Smooth muscle cell (in vitro differentiated cells): ENCODE measurements around the gene ARV1. TPM values are rescaled to one million over a fixed set of nuclear protein-coding genes. Genes with fewer than 3 reads are reported as not detected.
"Not testable (repeated sequence)": the region's sequence is repeated elsewhere in the genome, so short reads cannot be mapped to it uniquely, and the experiment has no call there.

ENCODE experiments used
- DNase-seq: peaks from one replicate; lab custom pipeline; 2025; ENCODE audit not compliant: unreplicated experiment; lab: John Stamatoyannopoulos, UW
- H2AFZ ChIP-seq: fragments of 200-600 bp; sonication (generic); 2 replicates; pipeline ENCODE4 v1.6.0; 2016; ENCODE audit warnings: antibody characterized with exemption, low read depth, mild to moderate bottlenecking
- H3F3A ChIP-seq: fragments of 200-600 bp; sonication (generic); 2 replicates; pipeline ENCODE4 v1.6.0; 2017; ENCODE audit warnings: antibody characterized with exemption, low read depth
- H3K27ac ChIP-seq: fragments of 200-600 bp; sonication (generic); 2 replicates; pipeline ENCODE4 v1.5.1; 2016; ENCODE audit warnings: low read depth, mild to moderate bottlenecking
- H3K27me3 ChIP-seq: fragments of 200-600 bp; sonication (generic); 2 replicates; pipeline ENCODE4 v1.6.1; 2016; ENCODE audit warnings: low read depth, mild to moderate bottlenecking
- H3K36me3 ChIP-seq: fragments of 200-600 bp; sonication (generic); 2 replicates; pipeline ENCODE4 v1.5.1; 2016; ENCODE audit warnings: low read depth
- H3K4me1 ChIP-seq: fragments of 200-600 bp; sonication (generic); 2 replicates; pipeline ENCODE4 v1.5.1; 2016; ENCODE audit warnings: low read depth
- H3K4me2 ChIP-seq: fragments of 200-600 bp; sonication (generic); 2 replicates; pipeline ENCODE4 v1.6.0; 2016; ENCODE audit warnings: mild to moderate bottlenecking
- H3K4me3 ChIP-seq: fragments of 200-600 bp; sonication (generic); 2 replicates; pipeline ENCODE4 v1.5.1; 2016; ENCODE audit warnings: mild to moderate bottlenecking
- H3K79me2 ChIP-seq: fragments of 200-600 bp; sonication (generic); 2 replicates; pipeline ENCODE4 v1.6.0; 2016; ENCODE audit warnings: low read depth, mild to moderate bottlenecking
- H3K9ac ChIP-seq: fragments of 200-600 bp; sonication (generic); 2 replicates; pipeline ENCODE4 v1.6.0; 2016; ENCODE audit warnings: low read depth
- H3K9me3 ChIP-seq: fragments of 200-600 bp; sonication (generic); replicated peaks from 2 replicates; pipeline ENCODE4 v1.5.1; 2016; ENCODE audit warnings: low read depth
- H4K20me1 ChIP-seq: fragments of 200-600 bp; sonication (generic); 2 replicates; pipeline ENCODE4 v1.6.0; 2016; ENCODE audit warnings: low read depth
- CTCF ChIP-seq: fragments of 200-600 bp; sonication (generic); IDR thresholded peaks from 2 replicates; pipeline ENCODE4 v1.5.1; 2017; ENCODE audit warnings: borderline replicate concordance, mild to moderate bottlenecking, antibody characterized with exemption; ENCODE audit not compliant: insufficient read depth, poor library complexity, severe bottlenecking
- WGBS: methylation state at CpG from one replicate; pipeline ENCODE4 v1.1.7; 2016; ENCODE audit warnings: low lambda C conversion rate; 5-methylcytosine and 5-hydroxymethylcytosine counted together
- microRNA counts: library from miRNA; unstranded; fragments of <30 nt; microRNA quantifications from one replicate; lab custom pipeline; 2016
- polyA plus RNA-seq: library from polyadenylated mRNA; unstranded; fragments of >200 nt; fragmentation: Nextera tagmentation; extraction: Ambion mirVana; gene quantifications from 2 replicates; pipeline ENCODE4 v1.2.1, GENCODE V29; 2016
- total RNA-seq: library from RNA; depleted of rRNA; stranded (reverse); fragments of >200 nt; gene quantifications from 2 replicates; pipeline ENCODE4 v1.2.3, GENCODE V29; 2014

The ARV1 gene
- total and polyA plus RNA-seq, 2 experiments from 2014 or later, result 7.4 to 12.5 TPM

DNA sequence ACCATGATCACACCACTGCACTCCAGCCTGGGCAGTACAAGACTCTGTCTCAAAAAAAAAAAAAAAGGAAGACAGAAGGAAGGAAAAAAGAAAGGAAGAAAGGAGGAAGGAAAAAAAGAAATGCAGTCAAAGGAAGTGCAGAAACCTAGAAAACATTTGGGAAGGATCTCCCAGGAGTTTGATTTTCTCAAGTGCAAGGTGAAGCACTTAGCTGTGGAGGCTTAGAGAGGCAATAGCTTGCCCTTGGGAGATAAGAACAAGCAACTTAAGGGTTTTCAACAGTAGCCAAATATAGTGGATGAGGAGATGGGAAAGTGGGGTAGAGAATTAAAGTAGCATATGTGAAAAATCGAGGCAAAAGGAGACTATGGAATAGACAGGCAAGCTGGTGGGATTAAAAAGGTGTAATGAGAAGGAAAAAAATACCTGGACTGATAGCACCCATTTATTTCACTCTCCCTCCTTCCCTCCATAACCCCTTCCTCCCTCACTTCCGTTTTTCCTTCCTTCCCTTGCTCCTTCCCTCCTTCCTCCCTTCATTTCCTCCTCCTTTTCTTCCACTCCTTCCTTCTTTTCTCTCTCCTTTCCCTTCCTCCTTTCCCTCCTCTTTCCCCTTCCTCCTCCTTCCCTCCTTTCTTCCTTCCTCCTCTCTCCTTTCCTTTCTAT is 68.0 kb downstream of the ARV1 start:
- H3K9ac ChIP-seq, result no peak overlapping the region
- H3K4me1 ChIP-seq, result no peaks in the 10 kb centered on the region
- H3K79me2 ChIP-seq, result no peaks in the 10 kb centered on the region
- no peak overlapping the region for H2AFZ ChIP-seq
- no peak for DNase-seq
- H3K36me3 ChIP-seq, result no peaks in the 10 kb centered on the region
- no peak overlapping the region for H3K4me2 ChIP-seq
- no peaks in the 10 kb centered on the region for H3K9me3 ChIP-seq
- H3F3A ChIP-seq, result no peaks in the 10 kb centered on the region
- H3K27ac ChIP-seq, result no peak overlapping the region
- no peak overlapping the region for H3K4me3 ChIP-seq
- 51% methylated on average over 2 of the region's 2 CpGs for WGBS
- no peak for TF ChIP-seq CTCF
- H4K20me1 ChIP-seq, result no peaks in the 10 kb centered on the region
- H3K27me3 ChIP-seq, result peaks cover 26% of the 10 kb centered on the region

GRCh38 chr1:231047529-231047928 is 68.6 kb downstream of the ARV1 start:
- H3F3A ChIP-seq, H3K36me3 ChIP-seq, DNase-seq, H3K4me3 ChIP-seq, H3K27ac ChIP-seq, H3K79me2 ChIP-seq, H3K4me2 ChIP-seq, H3K9ac ChIP-seq, H4K20me1 ChIP-seq, H3K9me3 ChIP-seq, H2AFZ ChIP-seq, H3K4me1 ChIP-seq: not testable (repeated sequence)
- H3K27me3 ChIP-seq, result peaks cover 26% of the 10 kb centered on the region

GRCh38 chr1:231048419-231048818 is 69.5 kb downstream of the ARV1 start:
- not testable (repeated sequence) for H3K4me3 ChIP-seq, H3K4me1 ChIP-seq, H3K27ac ChIP-seq, H3K9ac ChIP-seq, H3F3A ChIP-seq, H4K20me1 ChIP-seq, H3K4me2 ChIP-seq, H2AFZ ChIP-seq, H3K79me2 ChIP-seq, DNase-seq, H3K9me3 ChIP-seq, H3K36me3 ChIP-seq
- WGBS, result 94% methylated on average over 9 of the region's 9 CpGs
- H3K27me3 ChIP-seq, result peaks cover 26% of the 10 kb centered on the region

GRCh38 chr1:231049121-231049979 is 70.5 kb downstream of the ARV1 start:
- H3K27me3 ChIP-seq, result peaks cover 26% of the 10 kb centered on the region
- no peaks in the 10 kb centered on the region for H3K36me3 ChIP-seq
- H3K9ac ChIP-seq, result no peak overlapping the region
- no peak overlapping the region for H3K4me2 ChIP-seq
- H3K9me3 ChIP-seq, result no peaks in the 10 kb centered on the region
- DNase-seq, result no peak
- no peak overlapping the region for H3K4me3 ChIP-seq
- H2AFZ ChIP-seq, result no peak overlapping the region
- H3K27ac ChIP-seq, result no peak overlapping the region
- WGBS, result 82% methylated on average over 10 of the region's 10 CpGs
- TF ChIP-seq CTCF, result no peak
- no peaks in the 10 kb centered on the region for H3K4me1 ChIP-seq
- H4K20me1 ChIP-seq, result no peaks in the 10 kb centered on the region
- no peaks in the 10 kb centered on the region for H3F3A ChIP-seq
- no peaks in the 10 kb centered on the region for H3K79me2 ChIP-seq

MicroRNAs within 50 kb of the gene (microRNA counts, 767-probe panel; counts per million panel counts)
- 183 counts per million for microRNA hsa-miR-1182 (lab: Ali Mortazavi, UCI)

Other genes with a start within 250 kb of the ARV1 start
- gene CAPN9, start 231.7 kb upstream of the ARV1 start, total RNA-seq, result not detected in 2 replicates
- gene CAPN9, start 231.7 kb upstream of the ARV1 start, polyA plus RNA-seq, result not detected in 2 replicates
- gene C1orf198, start 110.6 kb upstream of the ARV1 start, total RNA-seq, result 77.5 and 92.5 TPM in 2 replicates
- gene C1orf198, start 110.6 kb upstream of the ARV1 start, polyA plus RNA-seq, result 59.4 and 67.7 TPM in 2 replicates
- gene TTC13, start 233 bp upstream of the ARV1 start, total RNA-seq, result 9.1 and 9.5 TPM in 2 replicates
- gene TTC13, start 233 bp upstream of the ARV1 start, polyA plus RNA-seq, result 5.6 and 6.7 TPM in 2 replicates
- 34.9 and 40.3 TPM in 2 replicates for gene FAM89A, start 61.2 kb downstream of the ARV1 start, total RNA-seq
- 45.3 and 58.6 TPM in 2 replicates for gene FAM89A, start 61.2 kb downstream of the ARV1 start, polyA plus RNA-seq
- 0.04 TPM in 1 of 2 replicates, not detected in the other for gene TRIM67, start 183.0 kb downstream of the ARV1 start, total RNA-seq
- gene TRIM67, start 183.0 kb downstream of the ARV1 start, polyA plus RNA-seq, result 0.13 and 0.25 TPM in 2 replicates